DOHH2 (cell line): ENCODE results near the gene SPARC.

Experiments used
- EZH2phosphoT487 ChIP-seq: fragments of 200-600 bp; sonication (generic); IDR thresholded peaks from 2 replicates; pipeline ENCODE4 v1.6.1; 2017; ENCODE audit warnings: borderline replicate concordance, mild to moderate bottlenecking, antibody characterized with exemption, low read length, moderate library complexity, mixed read lengths
- TF ChIP-seq, protein P1 (sequence below): fragments of 200-600 bp; sonication (generic); IDR thresholded peaks from one replicate; pipeline ENCODE4 v1.5.1; 2014; ENCODE audit warnings: antibody characterized with exemption, mild to moderate bottlenecking, low read depth, low read length; ENCODE audit not compliant: poor library complexity, severe bottlenecking

DNA sequence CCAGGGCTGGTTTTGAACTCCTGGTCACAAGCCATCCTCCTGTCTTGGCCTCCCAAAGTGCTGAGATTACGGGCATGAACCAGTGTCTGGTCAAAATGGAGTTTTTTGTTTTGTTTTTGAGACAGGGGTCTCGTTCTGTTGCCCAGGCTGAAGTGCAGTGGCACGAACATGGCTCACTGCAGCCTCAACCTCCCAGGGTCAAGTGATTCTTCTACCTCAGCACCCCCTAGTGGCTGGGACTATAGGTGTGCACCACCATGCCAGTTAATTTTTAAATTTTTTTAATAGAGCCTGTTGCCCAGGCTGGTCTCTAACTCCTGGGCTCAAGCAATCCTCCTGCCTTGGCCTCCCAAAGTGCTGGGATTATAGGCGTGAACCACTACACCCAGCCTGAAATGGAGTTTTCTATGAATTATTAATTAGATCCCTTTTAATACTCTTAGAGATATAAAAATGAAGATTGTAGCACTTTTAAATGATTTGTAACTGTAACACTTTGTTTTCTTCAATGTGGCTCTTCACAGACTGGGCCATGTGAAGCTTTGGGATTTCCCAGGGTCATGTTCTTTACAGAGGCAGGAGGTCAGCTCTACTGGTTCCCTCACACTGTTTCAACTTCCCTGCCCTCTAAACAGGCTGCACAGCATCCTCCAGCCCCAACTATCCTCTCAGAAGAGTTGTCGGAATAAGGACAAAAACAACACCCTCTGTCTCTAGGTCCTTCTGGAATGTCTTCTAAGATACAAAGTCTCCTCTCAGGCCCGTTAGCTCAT lies 32.7 kb upstream of the SPARC start:
- TF ChIP-seq, protein P1, sequence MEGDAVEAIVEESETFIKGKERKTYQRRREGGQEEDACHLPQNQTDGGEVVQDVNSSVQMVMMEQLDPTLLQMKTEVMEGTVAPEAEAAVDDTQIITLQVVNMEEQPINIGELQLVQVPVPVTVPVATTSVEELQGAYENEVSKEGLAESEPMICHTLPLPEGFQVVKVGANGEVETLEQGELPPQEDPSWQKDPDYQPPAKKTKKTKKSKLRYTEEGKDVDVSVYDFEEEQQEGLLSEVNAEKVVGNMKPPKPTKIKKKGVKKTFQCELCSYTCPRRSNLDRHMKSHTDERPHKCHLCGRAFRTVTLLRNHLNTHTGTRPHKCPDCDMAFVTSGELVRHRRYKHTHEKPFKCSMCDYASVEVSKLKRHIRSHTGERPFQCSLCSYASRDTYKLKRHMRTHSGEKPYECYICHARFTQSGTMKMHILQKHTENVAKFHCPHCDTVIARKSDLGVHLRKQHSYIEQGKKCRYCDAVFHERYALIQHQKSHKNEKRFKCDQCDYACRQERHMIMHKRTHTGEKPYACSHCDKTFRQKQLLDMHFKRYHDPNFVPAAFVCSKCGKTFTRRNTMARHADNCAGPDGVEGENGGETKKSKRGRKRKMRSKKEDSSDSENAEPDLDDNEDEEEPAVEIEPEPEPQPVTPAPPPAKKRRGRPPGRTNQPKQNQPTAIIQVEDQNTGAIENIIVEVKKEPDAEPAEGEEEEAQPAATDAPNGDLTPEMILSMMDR, result peak; percentile 63
- TF ChIP-seq EZH2phosphoT487, result no peak
